ENCODE results near the gene DLGAP4. TPM values are rescaled to one million over a fixed set of nuclear protein-coding genes. Genes with fewer than 3 reads are reported as not detected.
A peak's percentile ranks its signal among the peaks of the same experiment; 100 is the strongest.
"Not testable (repeated sequence)": the region's sequence is repeated elsewhere in the genome, so short reads cannot be mapped to it uniquely, and the experiment has no call there.

DLGAP4 gene
- total RNA-seq, 2 experiments from 2014 or later: 27.0 to 27.5 TPM

DNA sequence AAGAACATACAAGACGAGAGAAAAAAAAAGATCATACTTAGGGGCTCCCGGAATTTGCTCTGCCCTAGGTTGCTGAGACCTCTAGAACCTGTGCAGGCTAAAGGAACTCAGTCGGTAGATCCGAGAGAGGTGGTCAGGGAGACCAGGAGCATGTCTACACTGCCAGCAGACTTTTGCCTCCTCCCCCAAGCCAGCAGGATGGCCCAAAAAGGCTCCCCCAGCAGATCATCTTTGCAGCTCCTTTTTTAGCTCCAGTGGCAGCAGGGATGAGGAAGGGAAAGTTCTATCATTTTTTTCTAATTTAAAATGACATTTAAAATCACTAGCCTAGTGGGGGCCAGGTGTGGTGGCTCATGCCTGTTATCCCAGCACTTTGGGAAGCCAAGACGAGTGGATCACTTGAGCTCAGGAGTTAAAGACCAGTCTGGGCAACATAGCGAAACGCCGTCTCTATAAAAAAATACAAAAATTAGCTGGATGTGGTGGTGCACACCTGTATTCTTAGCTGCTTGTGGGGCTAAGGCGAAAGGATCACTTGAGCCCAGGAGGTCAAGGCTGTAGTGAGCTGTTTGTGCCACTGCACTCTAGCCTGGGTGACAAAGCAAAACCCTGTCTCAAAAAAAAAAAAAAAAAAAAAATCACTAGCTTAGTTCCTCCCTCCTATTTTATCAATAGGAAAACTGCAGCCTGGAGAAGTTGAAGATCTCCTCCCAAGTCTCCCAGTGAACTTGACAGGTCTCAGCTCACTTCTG is 165.9 kb downstream of the DLGAP4 start:
- peaks cover 42% of the 10 kb centered on the region for H3K4me1 Mint-ChIP-seq
- no peaks in the 10 kb centered on the region for H3K36me3 Mint-ChIP-seq
- H3K27ac Mint-ChIP-seq: peak overlapping the region; percentile 89
- POLR2A ChIA-PET: interaction anchor here (0.7 to 1.9 kb wide), 6 partner anchors 10 to 101 kb away, joined by 4 to 14 read pairs (median 6); partner anchors contain the start of gene TGIF2
- no peak for DNase-seq
- no peaks in the 10 kb centered on the region for H3K9me3 Mint-ChIP-seq
- H3K4me3 Mint-ChIP-seq: peak overlapping the region; percentile 80
- ATAC-seq (ENCODE audit: low read depth): no peak
- H3K27me3 Mint-ChIP-seq: no peaks in the 10 kb centered on the region

DNA sequence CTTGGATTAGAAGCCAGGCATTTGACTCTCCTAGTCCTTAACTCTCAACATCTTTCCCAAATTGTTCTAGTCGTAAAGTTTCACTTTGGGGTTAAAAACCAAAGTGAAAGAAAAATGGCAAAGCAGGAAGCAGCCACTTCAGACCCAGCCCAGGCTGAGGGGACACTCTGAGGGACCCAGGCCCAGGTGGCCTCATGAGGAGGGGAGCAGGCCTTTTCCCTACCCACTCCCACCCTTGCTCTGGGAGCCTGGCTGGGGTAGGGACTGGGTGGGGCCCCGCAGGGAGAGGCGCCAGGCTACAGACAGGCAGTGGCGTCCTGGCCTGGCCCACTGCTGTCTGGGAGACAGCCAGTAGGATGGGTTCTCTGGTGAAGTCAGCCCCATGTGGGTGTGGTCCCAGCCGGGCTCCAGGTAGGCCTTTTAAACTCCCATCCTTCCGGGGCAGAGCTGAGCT is 166.5 kb downstream of the DLGAP4 start:
- Mint-ChIP-seq H3K4me1 (peaks cover 36% of the 10 kb centered on the region), H3K36me3 (no peaks in the 10 kb centered on the region), H3K9me3 (no peaks in the 10 kb centered on the region), H3K27me3 (no peaks in the 10 kb centered on the region), H3K27ac (peak overlapping the region; percentile 89), H3K4me3 (peak overlapping the region; percentile 80)
- ATAC-seq (ENCODE audit: low read depth) (peak; percentile 94), DNase-seq (peak; percentile 64)
- POLR2A ChIA-PET: interaction anchor here (0.7 to 1.9 kb wide), 6 partner anchors 10 to 100 kb away, joined by 4 to 14 read pairs (median 6); partner anchors contain the start of gene TGIF2

DNA sequence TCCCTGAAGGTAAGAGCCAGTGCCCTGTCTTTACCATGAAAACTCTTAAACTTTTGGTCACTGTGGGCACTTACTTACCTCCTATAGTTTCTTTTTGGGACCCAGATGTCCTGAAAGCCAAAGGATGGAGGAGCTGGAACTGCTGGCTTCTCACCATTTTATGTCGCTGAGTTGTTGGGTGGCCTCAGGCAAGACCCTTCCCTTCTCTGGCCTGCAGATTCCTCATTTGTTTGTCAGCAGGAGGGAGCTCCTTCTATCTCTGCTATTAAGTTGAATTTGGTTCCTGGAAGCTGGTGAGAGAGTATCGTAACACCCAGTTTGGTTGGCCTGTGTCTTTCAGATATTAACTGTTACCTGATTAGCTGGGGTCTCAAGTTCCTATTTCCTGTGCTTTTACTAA is 167.0 kb downstream of the DLGAP4 start:
- Mint-ChIP-seq H3K4me1 (peaks cover 34% of the 10 kb centered on the region), H3K36me3 (no peaks in the 10 kb centered on the region), H3K27me3 (no peaks in the 10 kb centered on the region), H3K27ac (peak overlapping the region; percentile 89), H3K4me3 (peak overlapping the region; percentile 80), H3K9me3 (no peaks in the 10 kb centered on the region)
- DNase-seq: no peak
- no peak for ATAC-seq (ENCODE audit: low read depth)
- POLR2A ChIA-PET: interaction anchor here (0.8 to 1.8 kb wide), 3 partner anchors 12 to 100 kb away, joined by 3 to 6 read pairs (median 5); partner anchors contain the start of gene TGIF2

GRCh38 chr20:36474563-36474962 is 168.4 kb downstream of the DLGAP4 start:
- no peaks in the 10 kb centered on the region for H3K36me3 Mint-ChIP-seq
- H3K9me3 Mint-ChIP-seq: no peaks in the 10 kb centered on the region
- POLR2A ChIA-PET: no interaction called here
- H3K4me1 Mint-ChIP-seq: peaks cover 27% of the 10 kb centered on the region
- H3K27me3 Mint-ChIP-seq: no peaks in the 10 kb centered on the region
- no peak for DNase-seq
- no peak overlapping the region for H3K27ac Mint-ChIP-seq
- no peak for ATAC-seq (ENCODE audit: low read depth)
- no peak overlapping the region for H3K4me3 Mint-ChIP-seq

GRCh38 chr20:36475054-36475453 is 168.9 kb downstream of the DLGAP4 start:
- H3K9me3 Mint-ChIP-seq; ATAC-seq (ENCODE audit: low read depth); DNase-seq; H3K27me3 Mint-ChIP-seq; H3K36me3 Mint-ChIP-seq; H3K27ac Mint-ChIP-seq; H3K4me3 Mint-ChIP-seq; POLR2A ChIA-PET: not testable (repeated sequence)
- H3K4me1 Mint-ChIP-seq: peaks cover 27% of the 10 kb centered on the region

DNA sequence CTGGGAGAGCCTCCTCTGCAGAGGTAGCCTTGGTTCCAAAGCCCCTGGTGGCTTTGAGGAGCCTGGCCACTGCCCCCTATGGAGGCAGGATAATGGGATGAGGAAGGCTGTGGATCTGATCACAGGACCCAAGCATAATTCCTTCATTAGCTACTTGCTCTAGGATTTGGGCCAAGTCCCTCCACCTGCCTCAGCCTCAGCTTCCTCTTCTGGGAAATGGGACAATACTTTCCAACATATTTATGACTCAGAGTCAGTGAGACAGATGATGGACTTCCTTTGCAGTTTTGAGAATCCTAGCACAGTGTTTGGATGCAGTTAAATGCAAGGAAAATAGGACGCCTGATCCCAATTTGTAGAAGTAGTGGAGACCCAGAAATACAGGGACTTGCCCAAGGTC is 171.3 kb downstream of the DLGAP4 start:
- no peaks in the 10 kb centered on the region for H3K9me3 Mint-ChIP-seq
- POLR2A ChIA-PET: interaction anchor here (1.0 to 1.3 kb wide), 2 partner anchors 17 kb away, joined by 3 read pairs; no protein-coding TSS in a partner anchor
- DNase-seq: no peak
- H3K4me1 Mint-ChIP-seq: peaks cover 14% of the 10 kb centered on the region
- peaks cover 3% of the 10 kb centered on the region for H3K27me3 Mint-ChIP-seq
- H3K36me3 Mint-ChIP-seq: no peaks in the 10 kb centered on the region
- no peak for ATAC-seq (ENCODE audit: low read depth)
- no peak overlapping the region for H3K27ac Mint-ChIP-seq
- no peak overlapping the region for H3K4me3 Mint-ChIP-seq

- ATAC-seq (ENCODE audit: low read depth) (peak; percentile 22), DNase-seq (no peak)
- peaks cover 8% of the 10 kb centered on the region for H3K4me1 Mint-ChIP-seq
- H3K27ac Mint-ChIP-seq: no peak overlapping the region
- H3K36me3 Mint-ChIP-seq: no peaks in the 10 kb centered on the region
- H3K27me3 Mint-ChIP-seq: peaks cover 3% of the 10 kb centered on the region
- POLR2A ChIA-PET: interaction anchor here (1.0 kb wide), 1 partner anchor 17 kb away, joined by 3 read pairs; no protein-coding TSS in a partner anchor
- no peak overlapping the region for H3K4me3 Mint-ChIP-seq
- H3K9me3 Mint-ChIP-seq: no peaks in the 10 kb centered on the region
Observed at GRCh38 chr20:36478137-36478905, 172.2 kb downstream of the DLGAP4 start.

- ATAC-seq (ENCODE audit: low read depth) (no peak), DNase-seq (no peak)
- Mint-ChIP-seq H3K27me3 (peaks cover 3% of the 10 kb centered on the region), H3K9me3 (no peaks in the 10 kb centered on the region), H3K4me3 (no peak overlapping the region), H3K36me3 (no peaks in the 10 kb centered on the region), H3K4me1 (peaks cover 2% of the 10 kb centered on the region), H3K27ac (no peak overlapping the region)
- POLR2A ChIA-PET: no interaction called here
Observed at GRCh38 chr20:36479938-36480337, 173.8 kb downstream of the DLGAP4 start.

DNA sequence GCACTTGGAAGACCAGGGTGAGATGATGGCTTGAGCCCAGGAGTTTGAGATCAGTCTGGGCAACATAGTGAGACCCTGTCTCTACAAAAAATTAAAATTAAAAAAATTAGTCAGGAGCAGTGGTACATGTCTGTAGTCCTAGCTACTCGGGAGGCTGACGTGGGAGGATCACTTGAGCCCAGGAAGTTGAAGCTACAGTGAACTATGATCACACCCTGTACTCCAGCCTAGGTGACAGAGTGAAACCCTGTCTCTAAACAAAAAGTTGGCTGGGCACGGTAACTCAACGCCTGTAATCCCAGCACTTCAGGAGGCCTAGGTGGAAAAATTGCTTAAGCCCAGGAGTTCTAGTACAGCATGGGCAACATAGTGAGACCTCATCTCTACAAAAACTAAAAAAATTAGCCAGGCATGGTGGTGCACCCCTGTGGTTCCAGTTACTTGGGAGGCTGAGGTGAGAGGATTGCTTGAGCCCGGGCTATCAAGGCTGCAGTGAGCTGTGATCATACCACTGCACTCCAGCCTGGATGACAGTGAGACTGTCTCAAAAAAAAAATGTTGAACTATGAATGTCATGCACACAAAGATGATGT is 174.4 kb downstream of the DLGAP4 start:
- Mint-ChIP-seq H3K27me3 (peaks cover 3% of the 10 kb centered on the region), H3K4me3 (no peak overlapping the region)

GRCh38 chr20:36481380-36482043 is 175.4 kb downstream of the DLGAP4 start:
- Mint-ChIP-seq H3K4me1 (peaks cover 2% of the 10 kb centered on the region), H3K27me3 (peaks cover 3% of the 10 kb centered on the region), H3K4me3 (no peak overlapping the region), H3K36me3 (no peaks in the 10 kb centered on the region), H3K27ac (no peak overlapping the region), H3K9me3 (no peaks in the 10 kb centered on the region)
- DNase-seq: no peak
- POLR2A ChIA-PET: no interaction called here
- ATAC-seq (ENCODE audit: low read depth): no peak

More for the DNA sequence above, 174.4 kb downstream of the DLGAP4 start:
- H3K4me1 Mint-ChIP-seq: peaks cover 2% of the 10 kb centered on the region
- ATAC-seq (ENCODE audit: low read depth) (no peak), DNase-seq (no peak)
- no peak overlapping the region for H3K27ac Mint-ChIP-seq
- no peaks in the 10 kb centered on the region for H3K36me3 Mint-ChIP-seq
- POLR2A ChIA-PET: no interaction called here
- H3K9me3 Mint-ChIP-seq: no peaks in the 10 kb centered on the region

DNA sequence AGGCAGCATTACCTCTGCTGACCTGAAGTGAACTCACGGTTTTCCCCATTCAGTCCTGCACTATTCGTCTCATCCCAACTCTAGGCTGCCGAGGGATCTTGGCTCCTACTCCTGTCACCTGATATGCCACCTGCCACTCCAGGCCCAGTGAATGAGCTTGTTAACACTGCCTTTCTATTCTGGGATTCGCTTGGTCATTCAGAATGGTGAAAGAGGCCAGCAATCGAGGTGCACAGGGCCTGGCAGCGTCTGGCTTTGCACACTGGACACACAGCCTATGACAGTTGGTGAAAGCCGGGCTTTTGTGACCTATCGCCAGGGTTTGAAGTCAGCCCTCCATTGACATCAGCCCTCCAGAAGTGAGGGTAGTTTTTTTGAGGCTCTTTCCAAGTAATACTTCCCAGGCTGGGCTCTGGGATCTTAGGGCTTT is 175.9 kb downstream of the DLGAP4 start:
- Mint-ChIP-seq H3K36me3 (no peaks in the 10 kb centered on the region), H3K27me3 (peaks cover 3% of the 10 kb centered on the region), H3K27ac (no peak overlapping the region), H3K9me3 (no peaks in the 10 kb centered on the region), H3K4me3 (no peak overlapping the region), H3K4me1 (peaks cover 2% of the 10 kb centered on the region)
- POLR2A ChIA-PET: no interaction called here
- no peak for ATAC-seq (ENCODE audit: low read depth)
- DNase-seq: no peak

DNA sequence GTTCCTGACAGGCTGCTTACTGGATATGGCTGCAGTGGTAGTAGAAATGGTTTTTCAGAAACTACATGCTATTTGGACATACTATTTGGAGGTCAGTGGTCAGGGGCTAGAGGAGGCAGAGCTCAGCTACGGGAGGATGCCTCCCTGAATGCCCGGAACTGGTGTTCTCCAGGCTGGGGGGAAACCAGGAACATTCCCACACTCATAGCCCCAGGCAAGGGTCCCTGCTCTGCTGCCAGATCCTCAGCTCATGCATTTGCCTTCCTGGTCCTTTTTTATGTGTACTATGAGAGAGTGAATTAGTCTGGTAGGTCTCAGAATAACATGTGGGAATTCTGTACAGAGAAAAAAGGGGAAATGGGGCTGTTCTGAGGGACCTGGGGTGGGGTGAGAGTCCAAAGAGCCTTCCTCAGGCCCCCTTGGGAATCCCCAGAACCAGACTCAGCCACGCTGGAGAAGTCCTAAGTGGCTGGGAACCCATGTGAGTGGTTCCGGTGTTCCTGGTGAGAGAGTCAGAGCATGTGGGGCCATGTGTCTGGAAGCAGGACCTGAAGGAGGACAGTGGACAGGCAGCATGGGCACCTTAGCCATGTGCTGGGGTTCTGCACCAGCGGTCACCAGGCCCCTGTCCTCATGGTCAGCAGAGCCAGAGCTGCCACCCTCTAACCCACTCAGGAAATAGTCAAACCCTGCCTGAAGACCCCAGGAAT is 177.2 kb downstream of the DLGAP4 start:
- ATAC-seq (ENCODE audit: low read depth): no peak
- H3K27ac Mint-ChIP-seq: no peak overlapping the region
- no peak overlapping the region for H3K4me3 Mint-ChIP-seq
- no peaks in the 10 kb centered on the region for H3K9me3 Mint-ChIP-seq
- POLR2A ChIA-PET: no interaction called here
- H3K36me3 Mint-ChIP-seq: no peaks in the 10 kb centered on the region
- no peak for DNase-seq
- peaks cover 3% of the 10 kb centered on the region for H3K27me3 Mint-ChIP-seq
- no peaks in the 10 kb centered on the region for H3K4me1 Mint-ChIP-seq
